GM19240 (cell line): ENCODE measurements around the gene CKAP2L.
A peak's percentile ranks its signal among the peaks of the same experiment; 100 is the strongest.
"Not testable (repeated sequence)": the region's sequence is repeated elsewhere in the genome, so short reads cannot be mapped to it uniquely, and the experiment has no call there.

Source experiments
- DNase-seq: peaks from one replicate; pipeline ENCODE4 v3.0.0; 2011; ENCODE audit warnings: low spot score; ENCODE audit not compliant: insufficient read length

Gene CKAP2L

DNA sequence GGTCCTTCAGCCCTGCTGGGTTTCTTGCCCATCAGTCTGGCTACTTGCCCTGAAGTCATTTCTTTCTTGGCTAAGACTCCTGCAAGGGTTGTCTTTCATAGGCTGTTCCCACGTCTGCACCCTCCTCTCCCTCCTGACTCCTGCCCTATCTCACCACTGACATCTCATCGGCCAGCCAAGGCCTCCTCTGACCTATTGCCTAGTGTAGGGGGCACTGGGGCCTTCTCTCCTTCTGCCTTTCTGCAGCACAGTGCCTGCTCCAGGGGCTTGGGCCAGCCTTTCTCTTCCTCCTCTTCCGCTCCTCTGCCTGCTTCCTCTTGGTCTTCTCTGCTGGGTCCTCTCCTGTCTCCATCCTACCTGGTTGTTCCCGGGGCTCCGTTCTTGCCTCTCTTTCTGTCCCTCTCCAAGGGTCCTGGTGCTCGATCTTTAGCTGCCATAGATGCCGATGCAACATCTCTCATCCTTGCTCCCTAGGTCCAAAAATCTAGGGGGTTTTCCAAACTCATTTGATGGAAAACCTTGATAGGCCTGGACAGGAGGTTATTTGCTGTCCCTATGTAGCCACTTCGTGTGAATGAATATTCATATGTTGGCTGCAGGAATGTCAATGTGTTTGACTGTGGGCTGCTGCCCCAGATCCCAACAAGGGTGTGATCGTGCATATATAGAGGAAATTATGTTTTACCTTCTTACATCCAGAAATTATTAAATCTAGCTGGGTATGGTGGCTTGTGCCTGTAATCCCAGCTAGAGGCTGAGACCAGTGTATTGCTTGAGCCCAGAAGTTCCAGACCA, 53.3 kb downstream of the CKAP2L start:
- no peak for DNase-seq

DNA sequence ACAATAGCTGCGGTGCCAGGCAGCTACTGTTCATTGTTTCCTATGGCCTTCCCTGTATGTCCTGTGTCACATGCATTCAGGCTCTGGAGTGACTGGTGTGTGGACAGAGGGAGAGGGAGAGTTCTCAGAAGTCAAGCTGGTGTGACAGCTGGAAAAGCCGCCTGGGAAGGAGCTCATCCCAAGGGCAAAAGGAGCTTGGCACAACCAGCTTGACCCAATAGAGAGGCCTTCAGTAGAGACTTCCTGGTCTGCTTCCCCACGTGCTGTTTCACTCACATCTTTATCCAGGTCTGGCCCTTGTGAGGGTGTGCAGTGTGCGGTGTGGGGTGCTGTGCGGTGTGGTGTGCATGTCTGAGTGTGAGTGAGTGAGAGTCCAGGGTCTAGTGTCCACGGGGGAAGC, 54.7 kb downstream of the CKAP2L start:
- DNase-seq = no peak

DNA sequence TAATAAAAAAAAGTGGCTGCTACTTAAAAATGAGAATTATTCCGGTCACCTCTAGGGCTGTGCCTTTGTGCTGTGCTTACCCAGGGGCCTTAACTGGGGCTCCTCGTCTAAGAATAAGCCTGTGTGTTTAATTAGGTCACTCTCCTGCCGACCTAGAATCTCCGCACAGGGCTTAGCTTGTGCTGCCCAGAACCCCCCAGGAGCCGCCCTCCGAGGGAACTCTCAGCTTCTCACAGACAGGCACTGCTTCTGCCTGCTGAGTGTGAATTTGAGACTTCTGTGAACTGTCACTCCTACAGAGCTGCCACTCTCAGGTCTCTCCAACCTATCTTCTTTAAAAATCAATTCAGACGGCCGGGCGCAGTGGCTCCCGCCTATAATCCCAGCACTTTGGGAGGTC, 55.4 kb downstream of the CKAP2L start:
- DNase-seq = no peak

DNA sequence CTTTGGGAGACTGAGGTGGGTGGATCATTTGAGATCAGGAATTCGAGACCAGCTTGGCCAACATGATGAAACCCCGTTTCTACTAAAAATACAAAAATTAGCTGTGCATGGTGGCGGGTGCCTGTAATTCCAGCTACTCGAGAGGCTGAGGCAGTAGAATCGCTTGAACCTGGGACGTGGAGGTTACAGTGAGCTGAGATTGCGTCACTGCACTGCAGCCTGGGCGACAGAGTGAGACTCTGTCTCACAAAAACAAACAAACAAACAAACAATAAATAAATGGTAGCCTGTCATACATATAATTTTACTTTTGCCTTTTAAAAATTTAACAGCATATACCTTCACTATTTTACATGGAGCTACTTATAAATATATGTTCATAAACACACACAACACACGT, 57.5 kb downstream of the CKAP2L start:
- DNase-seq = not testable (repeated sequence)

DNA sequence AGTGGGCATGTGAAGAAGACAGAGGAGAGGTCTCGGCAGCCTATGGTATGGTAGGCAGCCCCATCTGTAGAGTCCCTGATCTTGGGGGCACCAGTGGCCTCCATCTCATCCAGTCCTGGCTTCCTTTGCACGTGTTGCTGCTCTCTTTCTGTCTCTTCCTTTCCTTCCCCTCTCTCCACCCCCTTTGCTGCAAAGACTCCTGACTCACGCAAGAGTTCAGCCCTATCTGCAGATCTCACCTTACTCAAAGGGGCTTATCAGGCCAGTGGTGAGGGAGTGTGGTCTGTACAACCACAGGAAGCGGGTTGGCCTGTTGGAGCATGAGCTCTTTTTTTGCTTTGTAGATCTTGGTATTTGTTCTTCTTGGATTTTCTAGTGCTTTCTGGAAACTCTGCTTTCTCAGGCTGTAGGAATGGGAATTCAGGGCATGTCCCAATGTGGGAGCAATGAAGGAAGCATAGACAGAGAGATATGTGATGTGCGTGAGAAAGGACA, 58.2 kb downstream of the CKAP2L start:
- DNase-seq = no peak

DNA sequence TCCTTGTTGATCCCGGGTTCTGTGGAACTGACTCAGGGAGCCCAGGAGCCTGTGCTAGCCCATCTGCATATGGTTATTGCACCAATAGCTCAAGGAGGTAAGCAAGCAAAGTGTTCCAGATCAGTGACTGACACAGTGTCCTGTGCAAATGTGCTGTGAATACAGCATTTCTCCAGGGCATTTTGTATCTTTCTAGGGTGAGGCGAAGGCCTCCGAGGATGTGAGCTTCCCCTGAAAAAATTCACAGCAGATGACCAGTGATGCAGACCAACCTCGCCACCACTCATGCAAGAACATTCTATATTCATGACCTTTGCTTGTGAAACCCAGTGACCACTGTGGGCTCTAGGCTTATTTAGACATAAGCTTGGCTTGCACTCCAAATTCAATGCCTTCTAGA, 58.8 kb downstream of the CKAP2L start:
- no peak for DNase-seq

DNA sequence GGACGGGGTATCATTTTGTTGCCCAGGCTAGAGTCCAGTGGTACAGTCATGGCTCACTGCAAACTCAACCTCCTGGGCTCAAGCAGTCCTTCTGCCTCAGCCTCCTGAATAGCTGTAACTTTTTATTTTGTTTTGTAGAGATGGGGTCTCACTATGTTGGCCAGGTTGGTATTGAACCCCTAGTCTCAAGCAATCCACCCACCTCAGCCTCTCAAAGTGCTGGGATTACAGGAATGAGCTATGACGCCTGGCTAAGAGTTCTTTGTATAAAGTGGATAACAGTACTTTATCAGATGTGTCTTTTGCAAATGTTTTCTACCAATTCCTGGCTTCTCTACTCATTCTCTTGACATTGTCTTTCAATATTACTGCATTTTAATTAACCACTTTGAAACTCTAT, 60.7 kb downstream of the CKAP2L start:
- no peak for DNase-seq

DNA sequence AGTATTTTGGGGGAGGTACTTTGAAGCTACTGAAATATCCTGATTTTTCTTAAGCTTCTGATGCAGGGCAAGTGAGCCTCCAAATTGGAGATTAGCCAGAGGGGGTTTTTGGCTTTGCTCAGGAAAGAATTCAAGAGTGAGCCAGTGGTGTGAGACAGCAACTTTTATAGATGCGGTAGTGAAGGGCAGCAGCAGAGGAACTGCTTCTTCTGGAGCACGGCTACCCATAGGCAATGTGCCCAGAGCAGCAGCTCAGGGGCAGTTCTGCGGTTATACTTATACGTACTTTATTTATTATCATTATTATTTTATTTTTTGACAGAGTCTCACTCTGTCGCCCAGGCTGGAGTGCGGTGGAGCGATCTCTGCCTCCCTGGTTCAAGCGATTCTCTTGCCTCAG, 63.4 kb downstream of the CKAP2L start:
- DNase-seq = no peak

DNA sequence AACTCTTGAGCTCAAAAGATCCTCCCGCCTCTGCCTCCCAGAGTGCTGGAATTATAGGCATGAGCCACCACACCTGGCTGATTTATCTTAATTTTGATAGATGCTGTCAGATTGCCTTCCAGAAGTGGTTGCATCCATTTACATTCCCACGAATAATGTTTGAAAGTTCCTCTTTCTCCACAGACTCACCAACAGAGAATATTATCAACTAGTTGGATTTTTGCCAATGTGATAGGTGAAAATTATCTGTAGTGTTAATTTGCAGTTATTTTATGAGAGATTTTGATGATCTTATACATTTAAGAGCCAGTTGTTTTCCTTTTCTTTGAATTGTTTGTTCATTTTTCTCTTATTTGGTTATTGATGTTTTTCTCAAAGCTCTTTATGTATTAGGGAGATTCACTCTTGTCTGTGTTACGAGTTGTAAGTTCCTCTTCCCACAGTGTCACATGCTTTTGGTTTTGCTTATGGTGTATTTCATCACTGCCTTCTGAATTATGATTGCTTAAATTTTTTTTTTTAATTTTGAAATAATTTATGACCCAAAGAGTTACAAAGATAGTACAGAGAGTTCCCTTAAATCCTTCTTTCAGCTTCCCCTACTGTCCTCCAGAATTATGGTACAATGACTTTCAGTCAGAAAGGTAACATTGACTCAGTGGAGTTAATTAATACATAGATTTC, 64.3 kb downstream of the CKAP2L start:
- DNase-seq = no peak

DNA sequence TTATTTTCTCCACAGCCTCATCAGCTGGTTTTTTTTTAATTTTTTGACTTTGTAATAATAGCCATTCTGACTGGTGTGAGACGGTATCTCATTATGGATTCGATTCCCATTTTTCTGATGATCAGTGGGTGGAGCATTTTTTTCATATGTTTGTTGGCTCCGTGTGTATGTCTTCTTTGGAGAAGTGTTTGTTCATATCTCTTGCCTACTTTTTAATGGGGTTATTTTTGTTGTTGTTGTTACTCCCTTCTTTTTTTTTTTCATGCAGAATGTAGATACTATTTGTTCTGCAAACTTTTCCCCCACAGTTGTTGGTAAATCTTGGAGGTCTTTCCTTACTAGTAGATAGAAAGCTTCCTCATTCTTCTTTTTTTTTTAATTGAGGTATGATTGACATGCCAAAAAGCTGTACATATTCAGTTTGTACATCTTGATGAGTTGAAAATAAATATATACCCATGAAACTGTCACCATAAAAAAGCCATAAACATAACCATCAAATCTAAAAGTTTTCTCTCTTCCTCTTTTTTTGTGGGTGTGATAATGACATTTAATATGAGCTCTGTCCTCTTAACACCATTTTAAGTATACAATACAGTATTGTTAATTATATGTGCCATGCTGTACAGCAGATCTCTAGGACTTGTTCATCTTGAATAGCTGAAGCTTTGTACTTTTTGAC, 65.4 kb downstream of the CKAP2L start:
- DNase-seq = no peak

DNA sequence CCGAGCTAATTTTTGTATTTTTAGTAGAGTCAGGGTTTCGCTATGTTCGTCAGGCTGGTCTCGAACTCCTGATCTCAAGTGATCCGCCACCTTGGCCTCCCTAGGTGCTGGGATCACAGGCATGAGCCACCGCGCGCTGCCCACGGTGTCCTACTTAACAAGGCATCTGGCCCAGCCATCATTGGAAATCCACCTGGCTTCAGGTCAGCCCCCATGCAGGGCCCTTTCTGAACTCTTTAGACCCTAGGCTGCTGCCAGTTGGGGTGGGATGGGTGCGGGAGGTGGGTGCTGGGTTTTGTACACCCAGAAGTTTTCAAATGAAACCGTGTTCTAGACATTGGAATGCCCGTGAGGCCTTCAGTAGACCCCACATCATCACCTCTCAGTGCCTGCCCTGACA, 70.2 kb downstream of the CKAP2L start:
- DNase-seq = no peak

DNA sequence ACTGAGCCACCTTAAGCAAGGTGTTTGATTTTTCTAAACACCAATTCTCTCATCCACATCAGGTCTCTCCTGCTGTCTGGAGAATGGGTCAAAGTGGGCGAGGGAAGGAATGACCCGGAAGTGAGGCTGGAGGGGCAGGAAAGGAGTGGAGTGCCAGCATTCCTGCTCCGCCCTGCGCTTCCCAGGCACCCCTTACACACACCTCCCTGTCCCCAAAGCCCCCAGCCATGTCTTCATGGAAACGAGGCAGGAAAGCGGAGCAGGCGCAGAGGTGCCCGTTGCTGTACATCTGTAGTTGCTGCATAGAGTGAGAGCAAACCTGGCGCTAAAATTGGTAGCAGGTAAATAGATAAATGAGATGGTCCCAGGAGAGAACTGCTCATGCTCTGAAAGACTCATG, 70.8 kb downstream of the CKAP2L start:
- no peak for DNase-seq

DNA sequence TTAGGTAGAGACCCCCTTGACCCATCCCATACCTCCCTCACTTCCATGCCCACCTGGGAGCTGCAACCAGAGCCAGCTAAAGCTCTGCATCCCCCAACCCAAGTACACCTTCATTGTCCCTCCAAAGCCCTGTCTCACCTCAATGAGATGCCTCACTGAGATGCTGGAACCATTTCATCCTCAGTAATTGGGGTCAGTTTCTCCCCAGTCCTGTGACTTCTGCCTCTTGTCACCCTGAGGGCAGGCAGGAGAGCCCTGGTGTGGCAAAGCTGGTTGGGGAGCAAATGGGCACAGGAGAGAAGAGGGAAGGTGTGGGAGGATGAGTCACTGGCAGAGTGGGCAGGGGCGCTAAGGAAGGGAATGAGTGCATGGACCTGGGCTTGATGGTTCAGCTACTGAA, 71.5 kb downstream of the CKAP2L start:
- no peak for DNase-seq

DNA sequence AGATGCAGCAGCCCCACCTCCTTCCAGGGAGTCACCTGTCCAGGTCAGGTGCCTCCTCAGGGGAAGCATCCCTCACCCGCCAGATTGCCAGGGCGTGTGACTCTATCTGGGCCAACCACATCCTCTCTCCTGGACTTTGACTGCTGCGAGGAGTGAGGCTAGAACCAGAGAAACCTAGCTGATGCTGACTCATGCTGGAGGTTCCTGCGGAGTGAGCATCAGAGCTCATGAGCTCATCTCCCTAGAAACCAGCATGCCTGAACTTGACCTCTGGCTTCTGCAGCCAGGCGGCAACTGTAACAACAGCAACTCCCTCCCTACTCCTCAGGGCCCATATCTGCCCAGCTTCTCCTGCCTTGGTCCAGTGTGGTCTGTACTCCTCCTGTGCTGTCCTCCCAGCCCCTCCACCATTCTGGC, 71.9 kb downstream of the CKAP2L start:
- DNase-seq = peak; percentile 45

DNA sequence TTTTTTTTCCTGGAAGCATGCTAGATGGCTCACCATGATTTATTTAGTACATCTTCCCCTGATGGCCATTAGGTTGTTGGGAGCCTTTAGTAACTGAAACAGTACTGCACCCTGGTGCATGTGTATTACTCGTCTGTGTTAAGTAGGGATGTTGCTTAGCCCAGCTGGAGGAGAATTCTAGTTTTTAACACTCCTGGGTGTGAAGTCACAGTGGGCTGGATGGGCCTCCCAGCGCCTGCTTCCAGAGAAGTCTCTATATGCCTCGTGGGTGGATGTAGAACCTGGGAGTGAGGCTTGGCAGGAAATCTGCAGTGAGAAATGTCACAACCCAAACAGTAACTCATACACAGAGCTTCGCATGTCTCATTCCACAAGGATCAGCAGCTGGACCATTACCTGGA, 72.5 kb downstream of the CKAP2L start:
- no peak for DNase-seq

DNA sequence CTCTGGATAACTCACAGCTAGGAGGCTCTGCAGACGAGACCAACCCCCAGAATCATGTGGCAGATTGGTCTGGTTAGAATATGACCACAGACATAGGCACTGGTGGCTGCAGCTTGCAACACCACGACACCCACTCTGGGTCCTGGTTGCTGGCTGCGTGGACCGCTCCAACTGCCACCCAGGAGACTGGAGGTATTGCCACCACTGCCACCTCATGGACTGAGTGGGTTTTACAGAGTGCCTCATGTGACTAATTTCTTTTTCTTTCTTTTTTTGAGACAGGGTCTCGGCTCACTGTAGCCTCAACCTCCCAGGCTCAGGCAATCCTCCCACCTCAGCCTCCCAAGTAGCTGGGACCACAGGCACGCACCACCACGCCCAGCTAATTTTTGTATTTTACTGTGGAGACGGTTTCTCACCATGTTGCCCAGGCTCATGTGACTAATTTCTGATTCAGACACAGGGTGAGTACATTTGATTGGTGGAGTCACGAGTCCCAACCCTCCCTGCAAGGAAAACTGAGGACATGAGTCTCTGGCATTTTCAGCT, 73.5 kb downstream of the CKAP2L start:
- no peak for DNase-seq

DNA sequence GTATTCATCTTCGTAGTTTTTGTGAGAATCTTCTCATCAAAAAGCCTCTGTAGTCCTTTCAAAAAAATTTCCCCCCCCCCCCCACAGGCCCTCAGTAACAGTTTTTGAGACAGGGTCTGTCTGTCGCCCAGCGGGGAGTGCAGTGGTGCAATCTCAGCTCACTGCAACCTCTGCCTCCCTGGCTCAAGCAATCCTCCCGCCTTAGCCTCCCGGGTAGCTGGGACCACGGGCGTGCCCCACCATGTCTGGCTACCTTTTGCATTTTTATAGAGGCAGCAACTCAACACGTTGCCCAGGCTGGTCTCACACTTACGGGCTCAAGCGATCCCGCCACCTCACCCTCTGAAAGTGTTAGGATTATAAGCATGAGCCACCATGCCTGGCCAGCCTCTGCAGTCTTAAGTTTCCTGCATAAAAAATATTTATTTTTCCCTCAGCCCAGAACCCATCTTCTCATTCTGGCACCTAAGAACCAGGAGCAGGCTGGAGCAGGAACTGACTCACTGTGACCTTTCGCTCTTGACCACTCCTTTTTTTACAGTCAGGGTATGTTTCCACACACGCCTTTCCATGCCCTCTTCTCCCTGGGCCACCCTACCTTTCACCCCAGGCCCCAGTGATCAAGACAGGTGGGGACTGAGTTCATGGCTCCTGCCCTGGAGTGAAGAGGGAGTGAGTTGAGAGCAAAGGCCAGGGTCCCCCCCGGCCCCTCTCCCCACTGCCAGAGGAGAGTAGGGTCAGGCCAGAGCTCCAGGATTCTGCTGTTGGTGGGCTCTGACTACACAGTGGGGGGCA, 76.1 kb downstream of the CKAP2L start:
- DNase-seq = no peak

DNA sequence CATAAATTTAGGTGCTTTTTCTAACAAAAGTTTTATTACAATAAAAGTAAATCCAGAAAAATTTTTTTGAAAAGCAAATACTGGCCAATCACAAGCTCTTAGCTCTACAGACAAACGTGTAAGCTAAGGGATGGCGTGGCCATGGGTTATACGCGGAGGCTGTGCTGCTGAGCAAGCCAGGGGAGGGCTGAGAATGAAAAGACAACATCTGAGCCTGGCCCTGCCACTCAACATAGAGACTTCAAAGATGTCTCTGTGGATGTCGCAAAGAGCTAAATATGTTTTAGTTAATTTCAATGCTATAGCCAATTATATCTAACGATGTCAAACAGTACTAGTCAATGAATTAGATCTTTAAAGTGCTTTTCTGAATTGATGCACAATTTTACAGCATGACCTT, 76.9 kb downstream of the CKAP2L start:
- DNase-seq = no peak
